NCI-H1436 treated with DMSO at 0.1 percent for 48 hours (cell line): ENCODE data around the gene LCTL.
"Not testable (repeated sequence)": the region's sequence is repeated elsewhere in the genome, so short reads cannot be mapped to it uniquely, and the experiment has no call there.

Experiments used
- DNase-seq: peaks from one replicate; lab custom pipeline; 2025; lab: John Stamatoyannopoulos, UW

LCTL gene

DNA sequence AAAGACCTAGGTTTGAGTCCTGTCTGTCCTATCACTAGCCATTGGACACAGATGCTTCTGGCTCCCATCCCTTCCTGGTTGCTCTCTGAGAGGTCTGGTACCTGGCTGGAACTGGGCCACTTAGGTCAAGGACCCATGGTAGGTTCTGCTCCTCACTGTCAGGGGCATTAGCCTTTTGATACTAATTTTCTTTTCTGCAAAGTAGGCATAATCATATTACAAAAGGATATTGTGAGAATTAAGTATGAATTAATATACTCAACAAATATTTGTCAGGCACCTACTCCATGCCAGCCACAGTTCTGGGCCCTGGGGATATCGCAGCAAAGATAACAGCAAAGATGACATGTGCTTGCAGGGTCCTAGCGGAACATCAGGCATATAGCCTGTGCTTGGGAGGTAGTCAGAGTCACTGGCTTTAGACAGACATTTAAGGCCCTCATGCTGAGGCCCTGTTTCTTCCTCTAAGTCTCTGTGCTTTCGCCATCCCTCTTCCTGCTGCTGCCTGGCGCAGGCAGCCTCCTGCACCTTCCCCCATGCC lies 25.6 kb upstream of the LCTL start:
- DNase-seq = no peak

DNA sequence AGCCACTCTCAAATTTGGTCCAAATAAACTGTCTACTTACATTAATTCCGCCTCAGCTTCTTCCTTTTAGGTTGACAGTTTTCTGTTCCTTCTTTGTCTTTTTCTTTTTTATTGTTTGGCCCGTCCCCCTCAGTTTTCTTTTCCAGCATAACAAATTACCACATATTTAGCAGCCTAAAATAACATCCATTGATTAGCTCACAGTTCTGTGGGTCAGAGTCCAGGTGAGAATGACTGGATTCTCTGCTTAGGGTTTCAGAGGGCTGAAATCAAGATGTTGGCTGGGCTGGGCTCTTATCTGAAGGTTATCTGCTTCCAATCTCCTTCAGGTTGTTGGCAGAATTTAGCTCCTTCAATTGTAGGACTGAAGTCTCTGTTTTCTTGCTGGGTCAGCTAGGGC lies 24.6 kb upstream of the LCTL start:
- DNase-seq = no peak

DNA sequence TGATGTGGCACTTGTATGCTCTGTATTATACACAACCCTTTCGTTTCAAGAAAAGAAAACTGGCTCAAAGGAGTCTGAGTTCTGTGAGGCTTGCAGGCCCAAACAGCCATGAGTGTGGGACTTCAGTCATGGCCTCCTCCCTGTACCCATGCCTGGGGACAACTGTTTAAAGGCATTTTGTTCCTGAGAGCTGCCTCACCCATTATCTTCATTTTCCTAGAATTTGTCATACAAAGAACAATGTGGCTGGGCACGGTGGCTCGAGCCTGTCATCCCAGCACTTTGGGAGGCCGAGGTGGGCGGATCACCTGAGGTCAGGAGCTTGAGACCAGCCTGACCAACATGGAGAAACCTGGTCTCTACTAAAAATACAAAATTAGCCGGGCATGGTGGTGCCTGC lies 23.6 kb upstream of the LCTL start:
- not testable (repeated sequence) for DNase-seq

GRCh38 chr15:66588971-66589370 lies 23.2 kb upstream of the LCTL start:
- DNase-seq = no peak

- DNase-seq = no peak
These were observed 22.7 kb upstream of the LCTL start for GRCh38 chr15:66588537-66588936.

DNA sequence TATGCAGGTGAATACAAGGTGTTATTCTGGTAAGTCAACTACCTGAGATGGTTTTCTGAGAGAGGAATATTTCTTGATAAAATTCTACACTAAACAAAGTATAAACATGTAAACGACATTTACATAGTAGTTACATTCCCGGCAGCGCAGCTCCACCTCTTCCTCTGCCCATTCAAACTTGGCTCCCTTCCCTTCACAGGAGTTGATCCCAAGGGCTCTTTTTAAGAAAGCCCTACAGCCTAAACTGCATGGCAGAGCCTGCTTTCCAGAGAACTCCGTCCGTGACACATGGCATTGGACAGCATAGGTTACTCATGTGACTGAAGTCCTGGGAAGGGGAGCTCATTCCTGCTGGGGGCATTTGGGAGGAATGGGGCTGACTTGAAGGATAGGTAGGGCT lies 22.0 kb upstream of the LCTL start:
- no peak for DNase-seq

- DNase-seq = no peak
These were observed 21.2 kb upstream of the LCTL start for GRCh38 chr15:66587020-66587419.

DNA sequence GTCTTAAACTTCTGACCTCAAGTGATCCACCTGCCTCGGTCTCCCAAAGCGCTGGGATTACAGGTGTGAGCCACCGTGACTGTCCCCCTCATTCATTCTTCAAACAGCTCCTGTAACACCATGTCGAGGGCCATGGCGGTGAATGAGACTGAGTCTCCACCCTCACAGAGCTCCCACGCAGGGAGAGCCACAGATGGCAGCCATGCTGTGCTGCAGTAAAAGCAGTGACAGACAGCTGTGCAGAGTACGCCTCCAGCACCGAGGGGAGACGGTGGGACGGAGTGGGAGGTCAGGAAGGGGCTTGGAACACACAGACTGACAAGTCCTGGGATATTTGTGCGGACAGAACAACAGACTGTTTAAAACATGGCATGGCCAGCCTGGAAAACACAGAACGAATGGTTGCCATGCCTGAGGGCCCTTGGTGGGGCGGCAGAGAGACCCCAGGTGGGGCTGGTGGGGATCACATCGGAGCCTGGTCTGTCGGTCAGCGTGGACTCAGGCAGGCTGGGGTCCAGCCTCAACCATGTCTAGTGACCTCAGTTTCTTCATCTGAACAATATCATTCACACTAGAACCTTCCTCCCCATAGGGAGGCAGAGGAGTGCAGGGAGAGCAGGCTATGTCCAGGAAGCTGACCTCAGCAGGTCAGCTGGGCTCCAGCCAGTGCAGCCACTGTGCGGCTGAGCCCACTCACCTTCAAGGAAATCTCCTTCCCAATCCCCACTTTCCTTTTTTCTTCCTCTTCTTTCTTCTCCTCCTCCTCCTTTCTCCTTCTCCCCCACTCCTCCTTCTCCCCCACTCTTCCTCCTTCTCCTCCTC lies 20.6 kb upstream of the LCTL start:
- DNase-seq = no peak

DNA sequence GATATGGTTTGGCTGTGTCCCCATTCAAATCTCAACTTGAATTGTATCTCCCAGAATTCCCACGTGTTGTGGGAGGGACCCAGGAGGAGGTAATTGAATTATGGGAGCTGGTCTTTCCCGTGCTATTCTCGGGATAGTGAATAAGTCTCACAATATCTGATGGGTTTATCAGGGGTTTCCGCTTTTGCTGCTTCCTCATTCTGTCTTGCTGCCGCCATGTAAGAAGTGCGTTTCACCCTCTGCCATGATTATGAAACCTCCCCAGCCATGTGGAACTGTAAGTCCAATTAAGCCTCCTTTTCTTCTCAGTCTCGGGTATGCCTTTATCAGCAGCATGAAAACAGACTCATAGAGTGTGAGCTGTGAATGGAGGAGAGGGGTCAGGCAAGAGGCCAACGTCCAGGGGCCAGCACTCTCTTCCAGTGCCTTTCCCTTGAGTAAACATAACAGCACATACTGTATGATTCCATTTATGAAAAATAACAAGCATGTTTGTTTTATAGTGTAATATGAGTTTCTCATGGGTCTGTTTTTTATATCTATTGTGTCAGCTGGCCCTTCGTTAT lies 16.3 kb upstream of the LCTL start:
- DNase-seq = no peak

DNA sequence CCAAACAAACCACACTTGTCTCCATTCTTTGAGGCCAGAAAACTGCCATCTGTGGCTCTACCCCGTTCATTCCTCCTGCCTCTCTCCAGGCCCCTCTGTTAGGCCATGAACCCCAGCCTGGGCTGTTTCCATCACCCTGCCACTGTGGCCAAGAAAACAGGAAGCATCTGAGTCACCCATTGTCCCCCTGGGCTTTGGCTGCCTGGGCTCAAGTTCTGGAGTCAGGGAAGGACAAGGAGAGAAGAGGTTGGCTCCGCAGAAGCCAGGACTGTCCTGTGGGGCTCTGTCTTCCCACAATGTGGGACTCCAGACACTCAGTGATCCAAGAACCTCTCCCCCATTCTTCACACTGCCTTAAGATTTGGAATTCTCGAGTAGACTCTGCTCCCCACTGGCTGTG lies 14.8 kb upstream of the LCTL start:
- DNase-seq = no peak

DNA sequence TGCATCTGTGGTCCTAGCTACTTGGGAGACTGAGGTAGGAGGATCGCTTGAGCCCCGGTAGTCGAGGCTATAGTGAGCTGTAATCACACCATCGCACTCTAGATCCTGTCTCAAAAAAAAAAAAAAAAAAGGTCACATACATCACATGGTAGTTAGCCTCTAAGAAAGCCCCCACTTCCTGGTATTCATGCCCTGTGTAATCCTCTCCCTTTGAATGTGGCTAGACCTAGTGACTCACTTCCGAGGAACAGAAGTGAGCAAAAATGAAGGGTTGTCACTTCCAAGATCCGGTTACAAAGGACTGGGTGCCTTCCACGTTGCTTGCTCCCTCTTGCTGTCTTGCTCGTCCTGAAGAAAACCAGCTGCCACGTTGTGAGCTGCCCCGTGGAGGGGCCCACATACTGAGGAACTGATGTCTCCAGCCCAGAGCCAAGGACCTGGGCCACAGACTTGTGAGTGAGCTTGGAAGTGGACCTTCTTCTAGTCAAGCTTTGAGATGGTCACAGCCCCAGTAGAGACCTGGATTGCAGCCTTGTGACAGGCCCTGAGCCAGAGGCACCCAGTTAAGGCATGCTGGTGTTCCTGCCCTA lies 12.6 kb upstream of the LCTL start:
- no peak for DNase-seq

DNA sequence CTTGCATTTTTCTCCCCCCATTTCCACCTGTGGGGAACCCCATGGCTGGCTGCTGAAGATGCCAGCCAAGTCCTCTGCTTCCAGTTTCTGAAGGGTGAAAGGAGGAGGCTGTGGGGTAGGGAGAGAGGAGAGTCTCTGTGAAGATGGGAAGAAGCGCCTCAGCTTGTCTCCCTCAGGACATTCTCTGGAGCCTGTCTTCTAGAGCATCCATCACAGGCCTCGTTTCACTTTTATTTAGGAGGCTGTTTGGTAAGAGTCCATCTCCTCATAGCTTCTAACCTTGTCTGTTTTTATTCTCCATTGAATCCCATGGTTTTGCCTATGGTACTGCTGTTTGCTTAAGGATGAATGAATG lies 8.8 kb upstream of the LCTL start:
- DNase-seq = no peak

DNA sequence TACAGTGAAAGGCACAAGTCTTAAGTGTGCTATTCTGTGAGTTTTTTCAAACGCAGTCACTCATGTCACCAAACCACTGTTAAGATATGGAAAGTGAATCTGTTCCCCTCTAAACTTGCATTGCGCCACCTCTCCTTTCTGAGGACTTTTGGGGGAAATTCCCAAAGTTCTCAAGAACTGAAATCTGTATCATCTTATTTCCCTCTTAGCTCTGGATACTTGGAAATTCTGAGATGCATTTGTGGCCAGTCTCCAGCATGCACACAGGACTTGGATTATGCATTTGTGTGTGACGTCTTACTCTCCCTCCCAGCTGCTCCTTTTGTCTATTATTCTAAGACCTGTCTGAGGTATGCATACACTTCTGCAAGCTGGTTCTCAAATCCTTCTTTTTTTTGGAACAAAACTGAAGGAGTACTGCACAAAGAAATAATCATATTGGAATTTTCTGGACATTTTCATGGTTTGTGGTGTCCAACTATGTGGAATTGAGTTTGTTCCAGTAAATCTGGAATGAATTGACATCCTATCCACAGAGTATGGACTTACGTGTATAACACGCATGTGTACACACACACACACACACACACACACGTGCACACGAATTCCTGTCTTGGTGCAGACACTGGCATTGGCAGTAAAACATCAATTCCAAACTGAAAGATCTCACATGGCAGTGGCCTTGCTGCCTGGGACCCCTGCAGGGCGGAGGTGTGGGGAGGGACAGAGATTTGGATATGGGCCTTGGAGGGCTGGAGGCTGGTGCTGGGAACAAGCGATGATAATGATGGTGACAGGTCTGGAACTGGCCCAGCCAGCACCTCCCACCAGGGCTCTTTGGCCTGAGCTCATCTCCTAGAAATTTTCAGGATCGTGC lies 8.2 kb upstream of the LCTL start:
- DNase-seq = no peak

DNA sequence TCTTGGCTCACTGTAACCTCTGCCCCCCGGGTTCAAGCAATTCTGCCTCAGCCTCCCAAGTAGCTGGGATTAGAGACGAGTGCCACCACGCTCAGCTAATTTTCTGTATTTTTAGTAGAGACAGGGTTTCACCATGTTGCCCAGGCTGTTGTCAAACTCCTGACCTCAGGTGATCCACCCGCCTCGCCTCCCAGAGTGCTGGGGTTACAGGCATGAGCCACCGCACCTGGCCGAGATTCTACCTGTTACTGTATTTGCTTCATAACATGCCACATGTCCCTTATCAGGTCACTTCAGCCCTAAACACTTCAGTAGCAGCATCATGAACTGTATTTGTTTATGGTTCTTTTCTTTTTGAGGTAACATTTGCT lies 7.5 kb upstream of the LCTL start:
- DNase-seq = no peak

DNA sequence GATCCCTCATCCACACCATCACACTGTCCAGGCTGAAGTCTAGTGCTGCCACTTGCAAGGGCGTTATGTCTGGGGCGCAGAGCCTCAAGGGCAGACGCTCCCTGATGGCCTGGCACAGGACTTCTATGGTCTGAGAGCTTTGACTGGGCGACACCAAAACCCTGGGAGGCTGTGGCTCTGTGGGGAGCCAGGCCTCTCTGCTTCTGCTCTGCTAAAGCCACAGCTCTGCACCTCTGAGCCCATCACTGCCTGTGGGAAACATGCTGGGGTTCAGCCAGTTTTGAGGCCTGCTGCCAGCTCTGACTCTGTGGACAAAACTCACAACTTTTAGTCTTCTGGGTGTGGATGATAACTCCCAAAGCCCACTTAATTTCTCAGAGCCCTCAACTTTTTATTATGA lies 6.3 kb upstream of the LCTL start:
- no peak for DNase-seq

GRCh38 chr15:66570842-66571478 lies 5.2 kb upstream of the LCTL start:
- no peak for DNase-seq

GRCh38 chr15:66570327-66570726 lies 4.5 kb upstream of the LCTL start:
- DNase-seq = no peak

DNA sequence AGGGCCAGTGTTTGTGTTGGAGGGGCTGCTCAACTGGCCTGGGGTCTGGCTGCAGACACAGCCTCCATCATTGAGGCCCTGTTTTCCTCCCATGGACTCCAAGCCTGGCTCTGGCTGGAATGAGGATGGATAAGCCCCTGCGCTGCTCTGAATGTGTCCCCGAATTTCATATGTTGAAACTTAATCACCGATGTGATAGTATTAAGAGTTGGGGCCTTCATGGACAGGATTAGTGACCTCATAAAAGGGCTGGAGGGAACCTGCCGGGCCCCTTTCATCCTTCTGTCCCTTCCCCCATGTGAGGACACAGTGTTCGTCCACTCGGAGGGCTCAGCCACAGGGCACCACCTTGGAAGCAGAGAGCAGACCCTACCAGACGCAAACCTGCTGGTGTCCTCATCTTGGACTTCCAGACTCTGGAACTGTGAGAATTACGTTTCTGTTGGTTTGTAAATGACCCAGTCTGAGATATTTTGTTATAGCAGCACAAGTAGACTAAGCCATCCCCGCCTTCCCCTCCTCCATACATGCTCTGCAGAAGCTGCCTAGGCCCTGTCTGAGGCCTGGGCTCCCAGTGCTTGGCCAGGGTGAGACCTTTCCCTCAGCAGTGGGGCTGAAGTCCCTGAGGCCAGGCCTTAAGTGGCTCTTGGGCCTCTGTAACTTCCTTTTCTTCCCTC lies 3.8 kb upstream of the LCTL start:
- DNase-seq = no peak

- DNase-seq = no peak
These were observed 2.1 kb upstream of the LCTL start for GRCh38 chr15:66567897-66568296.

DNA sequence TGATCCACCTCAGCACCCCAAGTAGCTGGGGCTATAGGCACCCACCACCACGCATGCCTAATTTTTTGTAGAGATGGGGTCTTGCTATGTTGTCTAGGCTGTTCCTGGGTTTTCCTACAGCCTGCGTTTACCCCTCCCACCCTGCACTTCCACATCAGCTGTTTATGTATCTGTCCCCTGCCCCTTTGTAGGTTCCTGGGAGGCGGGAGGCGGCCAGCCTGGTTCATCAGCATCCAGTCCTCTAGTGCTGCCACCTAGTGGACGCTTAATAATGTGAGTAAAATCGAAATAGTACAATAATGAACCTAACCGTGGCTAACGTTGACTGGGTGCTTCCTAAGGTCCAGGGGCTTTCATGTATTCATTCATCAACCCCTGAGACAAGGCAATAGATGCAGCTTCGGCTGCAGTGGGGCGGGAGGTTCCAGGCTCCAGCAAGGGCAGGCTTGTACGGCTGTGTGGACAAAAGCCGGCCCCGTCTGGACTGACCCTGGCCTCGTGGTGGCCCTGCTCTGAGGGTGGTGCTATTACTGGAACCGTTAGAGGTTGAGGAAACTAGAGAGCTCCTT lies 1.2 kb upstream of the LCTL start:
- no peak for DNase-seq

- no peak for DNase-seq
These were observed 607 bp downstream of the LCTL start for GRCh38 chr15:66565141-66565641.
